BJ (cell line): ENCODE results near the gene MRPS2. TPM values are rescaled to one million over a fixed set of nuclear protein-coding genes. Genes with fewer than 3 reads are reported as not detected.

ENCODE experiments used
- CTCF ChIA-PET: fragments of 350-600 bp; formaldehyde crosslinking; extraction: SDS; loops from one replicate; lab custom pipeline; 2021; ENCODE audit warnings: antibody characterized with exemption, inconsistent platforms; lab: Yijun Ruan, JAX
- POLR2A ChIA-PET: fragments of 300-600 bp; sonication (Branson Sonifier 250); formaldehyde crosslinking; extraction: SDS; loops from one replicate; lab custom pipeline; 2021; ENCODE audit warnings: antibody characterized with exemption; lab: Charles Lee
- DNase-seq: peaks from one replicate; pipeline ENCODE4 v3.0.0-alpha.2; 2011; ENCODE audit warnings: low read depth
- H3K27me3 ChIP-seq: 2 replicates; pipeline ENCODE4 v1.6.0; 2011; ENCODE audit warnings: low read length; ENCODE audit not compliant: control insufficient read depth, insufficient read depth
- H3K36me3 ChIP-seq: 2 replicates; pipeline ENCODE4 v1.5.1; 2011; ENCODE audit warnings: low read length; ENCODE audit not compliant: control insufficient read depth, insufficient read depth
- H3K4me3 ChIP-seq: 2 replicates; pipeline ENCODE4 v1.5.1; 2011; ENCODE audit warnings: low read depth, mild to moderate bottlenecking, control low read depth, low read length
- polyA plus RNA-seq: library from polyadenylated mRNA; depleted of rRNA; stranded (reverse); fragments of >200 nt; gene quantifications from 2 replicates; pipeline ENCODE4 v1.2.3, GENCODE V29; 2011
- TF ChIP-seq, protein P1 (sequence below): IDR thresholded peaks from 2 replicates; pipeline ENCODE4 v1.5.1; 2011; ENCODE audit warnings: low read depth, mild to moderate bottlenecking, control low read depth, inconsistent platforms, low read length, moderate library complexity; ENCODE audit not compliant: insufficient read depth

Gene MRPS2
- polyA plus RNA-seq, 1 experiment, result 102 TPM

DNA sequence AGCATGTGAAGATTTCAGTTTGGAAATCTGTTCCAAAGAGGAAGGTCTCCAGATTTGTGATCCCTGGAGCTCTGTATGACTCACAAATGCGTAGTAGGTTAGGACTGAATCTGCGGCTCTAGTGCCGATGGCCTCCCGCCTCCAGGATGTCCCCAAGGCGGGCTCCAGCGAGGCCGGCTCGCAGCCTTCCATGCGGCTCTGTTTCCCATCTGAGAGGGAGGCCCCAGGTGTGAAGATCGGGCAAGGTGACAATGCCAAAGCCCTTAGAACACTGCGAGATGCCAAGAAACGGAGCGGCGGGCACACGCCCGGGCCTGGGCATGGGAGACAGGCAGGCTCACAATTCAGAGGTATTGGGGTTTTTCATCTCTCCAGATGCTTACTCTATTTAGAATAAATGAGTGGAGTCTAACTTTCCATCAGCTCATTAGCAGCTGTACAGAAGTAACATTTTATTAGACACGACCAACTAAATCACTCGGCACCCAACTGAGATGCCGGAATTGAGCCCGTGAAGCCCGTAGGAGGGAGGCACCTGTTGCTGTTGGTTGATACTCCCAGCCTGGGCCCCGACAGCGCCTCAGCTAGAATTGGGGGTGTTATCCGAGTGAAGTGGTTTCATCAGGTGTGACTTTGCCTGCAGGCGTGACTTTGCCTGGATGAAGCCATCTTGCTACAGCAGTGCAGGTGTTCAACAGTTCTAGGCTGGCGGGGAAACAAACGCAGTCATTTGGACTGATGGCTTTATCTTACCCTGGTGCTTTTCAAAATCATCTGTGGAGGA, 7.4 kb upstream of the MRPS2 start:
- Histone ChIP-seq H3K4me3 (no peak overlapping the region), H3K27me3 (no peaks in the 10 kb centered on the region), H3K36me3 (peaks cover 2% of the 10 kb centered on the region; the same call in 1 of the 2 replicates)
- POLR2A ChIA-PET, result no interaction called here
- CTCF ChIA-PET, result interaction anchor here (1.3 to 1.6 kb wide), 2 partner anchors 7 to 9 kb away, joined by 3 to 4 read pairs; no protein-coding TSS in a partner anchor
- TF ChIP-seq, protein P1, sequence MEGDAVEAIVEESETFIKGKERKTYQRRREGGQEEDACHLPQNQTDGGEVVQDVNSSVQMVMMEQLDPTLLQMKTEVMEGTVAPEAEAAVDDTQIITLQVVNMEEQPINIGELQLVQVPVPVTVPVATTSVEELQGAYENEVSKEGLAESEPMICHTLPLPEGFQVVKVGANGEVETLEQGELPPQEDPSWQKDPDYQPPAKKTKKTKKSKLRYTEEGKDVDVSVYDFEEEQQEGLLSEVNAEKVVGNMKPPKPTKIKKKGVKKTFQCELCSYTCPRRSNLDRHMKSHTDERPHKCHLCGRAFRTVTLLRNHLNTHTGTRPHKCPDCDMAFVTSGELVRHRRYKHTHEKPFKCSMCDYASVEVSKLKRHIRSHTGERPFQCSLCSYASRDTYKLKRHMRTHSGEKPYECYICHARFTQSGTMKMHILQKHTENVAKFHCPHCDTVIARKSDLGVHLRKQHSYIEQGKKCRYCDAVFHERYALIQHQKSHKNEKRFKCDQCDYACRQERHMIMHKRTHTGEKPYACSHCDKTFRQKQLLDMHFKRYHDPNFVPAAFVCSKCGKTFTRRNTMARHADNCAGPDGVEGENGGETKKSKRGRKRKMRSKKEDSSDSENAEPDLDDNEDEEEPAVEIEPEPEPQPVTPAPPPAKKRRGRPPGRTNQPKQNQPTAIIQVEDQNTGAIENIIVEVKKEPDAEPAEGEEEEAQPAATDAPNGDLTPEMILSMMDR, result no peak
- no peak for DNase-seq

DNA sequence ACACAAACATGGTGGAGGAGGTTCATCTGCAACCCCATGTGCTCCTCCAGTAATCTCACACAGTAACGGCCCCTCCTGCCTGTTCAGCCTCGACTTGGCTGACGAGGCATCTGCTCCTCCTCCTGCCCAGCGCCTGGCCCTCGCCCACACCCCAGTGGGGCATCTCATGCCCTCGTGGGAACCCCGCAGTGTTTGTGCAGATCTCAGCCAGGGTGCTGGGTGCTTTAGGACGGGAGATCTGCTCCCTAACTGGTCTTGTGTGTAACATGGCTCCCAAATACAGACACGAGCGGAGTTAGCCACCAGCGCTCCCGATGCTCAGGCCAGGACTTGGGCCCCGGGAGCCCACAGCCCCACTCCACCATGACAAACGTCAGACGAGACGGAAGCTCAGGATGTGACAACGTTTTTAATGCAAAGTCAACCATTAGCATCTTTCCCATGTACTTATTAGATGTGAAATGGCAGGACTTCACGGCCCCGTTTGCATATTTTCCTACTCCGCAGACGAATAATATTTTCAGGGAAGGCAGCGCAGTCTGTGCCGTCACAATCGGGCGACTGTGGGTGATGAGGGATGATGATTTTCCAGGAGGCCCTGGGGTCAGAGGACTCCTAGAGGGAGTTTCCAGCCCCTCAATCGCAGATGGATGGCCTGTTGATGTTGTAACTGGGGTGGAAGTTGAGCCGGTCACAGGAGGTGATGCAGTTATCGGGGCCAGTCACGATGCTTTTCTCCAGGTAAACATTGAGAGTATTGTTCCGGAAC, 5.5 kb upstream of the MRPS2 start:
- POLR2A ChIA-PET, result no interaction called here
- no peaks in the 10 kb centered on the region for H3K36me3 ChIP-seq

DNA sequence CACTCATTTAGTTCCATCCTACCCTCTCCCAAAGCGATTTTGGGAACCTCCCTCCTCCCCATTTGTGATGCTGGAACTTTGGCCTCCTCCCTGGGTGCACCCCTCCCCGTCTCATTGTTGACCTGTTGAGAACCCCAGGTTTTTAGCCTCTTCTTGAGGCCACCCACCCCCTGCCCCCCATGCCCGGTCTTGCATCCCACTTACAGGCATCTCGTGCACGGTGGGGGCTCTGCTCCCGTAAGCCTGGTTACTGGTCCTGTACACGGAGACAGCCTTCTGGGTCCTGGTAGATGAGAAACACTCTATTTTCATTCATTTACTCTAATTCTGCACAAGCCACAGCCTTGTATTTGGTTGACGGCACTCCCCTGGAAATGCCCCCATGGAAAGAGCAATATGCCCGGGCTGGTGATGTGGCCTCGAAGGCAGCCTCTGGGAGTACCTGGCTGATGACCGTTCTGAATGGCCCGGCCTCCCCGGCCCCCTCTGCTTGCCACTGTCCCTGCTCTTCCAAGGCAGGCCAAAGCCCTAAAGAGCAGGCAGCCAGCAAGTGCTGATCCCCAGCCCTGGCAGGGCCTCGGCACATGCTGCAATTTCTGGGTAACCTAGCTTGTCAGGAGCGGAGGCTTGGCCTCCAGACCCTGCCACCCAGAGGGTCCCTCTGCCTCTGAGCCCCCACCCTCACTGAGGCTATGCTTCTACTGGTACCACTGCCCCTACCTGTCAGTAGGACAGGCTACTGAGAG, 1.9 kb upstream of the MRPS2 start:
- Histone ChIP-seq H3K36me3 (peaks cover 14% of the 10 kb centered on the region), H3K4me3 (no peak overlapping the region), H3K27me3 (no peaks in the 10 kb centered on the region)
- TF ChIP-seq, protein P1, result no peak
- no peak for DNase-seq
- CTCF ChIA-PET, result interaction anchor here (1.9 to 2.0 kb wide), 2 partner anchors 15 to 18 kb away, joined by 5 to 8 read pairs; no protein-coding TSS in a partner anchor
- POLR2A ChIA-PET, result no interaction called here

More for the DNA sequence above, 5.5 kb upstream of the MRPS2 start:
- Histone ChIP-seq H3K27me3 (no peaks in the 10 kb centered on the region), H3K4me3 (no peak overlapping the region)
- TF ChIP-seq, protein P1, result no peak
- no peak for DNase-seq
- CTCF ChIA-PET, result interaction anchor here (0.6 to 1.3 kb wide), 2 partner anchors 11 to 369 kb away, joined by 3 to 4 read pairs; no protein-coding TSS in a partner anchor

DNA sequence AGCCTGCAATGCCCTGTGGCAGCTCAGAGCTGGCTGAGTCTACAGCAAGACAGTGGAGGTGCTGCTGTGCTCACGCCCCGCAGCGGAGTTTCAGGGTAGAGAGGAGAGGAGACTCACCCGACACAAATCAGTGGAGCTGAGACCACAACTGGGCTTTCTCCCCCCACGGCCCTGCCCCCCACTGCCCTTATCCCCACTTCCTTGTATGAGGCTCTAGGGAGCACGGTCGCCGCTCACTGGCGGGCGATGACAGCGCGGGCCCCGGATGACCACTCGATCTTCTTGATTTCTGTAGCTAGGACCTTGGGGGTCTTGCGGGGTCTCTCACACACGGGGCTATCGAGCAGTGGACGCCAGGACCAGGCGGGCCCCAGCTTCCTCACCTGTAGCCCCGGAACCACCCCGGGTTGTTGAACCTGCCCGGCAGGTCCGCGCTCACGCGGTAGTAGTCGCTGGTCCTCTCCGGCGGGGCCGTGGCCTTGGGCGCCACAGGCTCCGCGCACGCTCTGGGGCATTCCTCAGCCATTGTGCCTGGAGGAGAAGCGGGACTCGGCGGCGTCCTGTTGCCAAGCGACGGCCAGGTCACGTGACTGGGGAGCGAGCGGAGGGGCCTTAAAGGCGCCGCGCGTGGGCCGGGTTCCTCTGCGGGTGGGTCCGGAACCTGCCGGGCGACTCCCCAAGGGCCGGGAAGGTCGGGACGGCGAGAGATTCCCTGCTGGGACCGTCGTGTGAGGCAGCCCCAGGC, 984 bp upstream of the MRPS2 start:
- CTCF ChIA-PET, result interaction anchor here (0.6 to 2.0 kb wide), 2 partner anchors 8 to 19 kb away, joined by 4 to 8 read pairs; no protein-coding TSS in a partner anchor
- TF ChIP-seq, protein P1, result no peak
- peaks cover 23% of the 10 kb centered on the region for H3K36me3 ChIP-seq
- H3K27me3 ChIP-seq, result no peaks in the 10 kb centered on the region
- H3K4me3 ChIP-seq, result peak overlapping the region; percentile 91
- no peak for DNase-seq
- POLR2A ChIA-PET, result no interaction called here
